A673 (cell line): ENCODE results near the gene IFT27.

Source experiments
- CTCF ChIP-seq: fragments of 300-800, 200-600 bp; sonication (generic); conservative IDR thresholded peaks from 2 replicates; pipeline ENCODE4 v1.5.1; 2017; ENCODE audit warnings: low read depth, mild to moderate bottlenecking, antibody characterized with exemption, low read length, moderate library complexity, mixed read lengths
- EZH2 ChIP-seq: fragments of 200-600 bp; sonication (generic); IDR thresholded peaks from 2 replicates; pipeline ENCODE4 v1.6.1; 2017; ENCODE audit warnings: borderline replicate concordance, low read depth, mild to moderate bottlenecking, mixed read lengths, antibody characterized with exemption, low read length; ENCODE audit not compliant: poor library complexity, severe bottlenecking

DNA sequence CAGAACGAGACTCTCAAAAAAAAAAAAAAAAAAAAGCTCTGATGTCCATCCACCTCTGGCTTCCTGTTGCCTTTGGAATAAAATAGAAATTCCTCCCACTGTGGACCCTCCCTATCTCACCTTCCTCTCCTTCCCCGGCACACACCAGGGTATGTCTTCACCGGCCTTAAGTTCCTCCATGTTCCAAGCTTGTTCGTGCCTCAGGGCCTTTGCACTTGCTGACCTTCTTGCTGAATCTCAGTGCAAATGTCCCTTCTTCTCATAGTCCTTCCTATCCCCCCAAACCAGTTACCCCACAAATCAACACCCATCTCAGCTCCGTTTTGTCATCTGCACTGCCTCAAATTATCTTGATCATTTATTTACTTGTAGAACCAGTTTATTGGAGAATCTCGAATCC is 20.6 kb downstream of the IFT27 start:
- no peak for TF ChIP-seq CTCF
- no peak for TF ChIP-seq EZH2
